Parathyroid adenoma (tissue), 2 donors: ENCODE data around the gene CDH11.
A peak's percentile ranks its signal among the peaks of the same experiment; 100 is the strongest.

ENCODE experiments used
- H2AFZ ChIP-seq: fragments of 300-600 bp; sonication (generic); one replicate; pipeline ENCODE4 v1.7.0; 2017; ENCODE audit warnings: antibody characterized with exemption, mild to moderate bottlenecking
- H3K27ac ChIP-seq: fragments of 300-600 bp; sonication (generic); one replicate; pipeline ENCODE4 v1.7.0; 2017
- H3K27me3 ChIP-seq: fragments of 300-600 bp; sonication (generic); one replicate; pipeline ENCODE4 v1.7.0; 2017; ENCODE audit warnings: low read length; ENCODE audit not compliant: control insufficient read depth, insufficient read depth
- H3K36me3 ChIP-seq: fragments of 300-600 bp; sonication (generic); one replicate; pipeline ENCODE4 v1.7.0; 2017; ENCODE audit warnings: low read length; ENCODE audit not compliant: control insufficient read depth, insufficient read depth
- H3K4me1 ChIP-seq: fragments of 300-600 bp; sonication (generic); one replicate; pipeline ENCODE4 v1.7.0; 2017; ENCODE audit warnings: control low read depth
- H3K4me2 ChIP-seq: fragments of 300-600 bp; sonication (generic); one replicate; pipeline ENCODE4 v1.7.0; 2017; ENCODE audit warnings: low read length
- H3K4me3 ChIP-seq: fragments of 300-600 bp; sonication (generic); one replicate; pipeline ENCODE4 v1.7.0; 2017; ENCODE audit warnings: low read depth, low read length
- H3K79me2 ChIP-seq: fragments of 300-600 bp; sonication (generic); one replicate; pipeline ENCODE4 v1.7.0; 2017; ENCODE audit warnings: control low read depth
- H3K9ac ChIP-seq: fragments of 300-600 bp; sonication (generic); one replicate; pipeline ENCODE4 v1.7.0; 2017; ENCODE audit warnings: mild to moderate bottlenecking
- H3K9me3 ChIP-seq: fragments of 300-600 bp; sonication (generic); one replicate; pipeline ENCODE4 v1.7.0; 2017; ENCODE audit warnings: low read length; ENCODE audit not compliant: control insufficient read depth
- CTCF ChIP-seq: fragments of 300-600 bp; sonication (generic); IDR thresholded peaks from one replicate; pipeline ENCODE4 v1.7.0; 2017; ENCODE audit warnings: antibody characterized with exemption, mild to moderate bottlenecking
- donor health status: primary hyperparathyroidism.

Gene CDH11

GRCh38 chr16:65118871-65119270, 3.0 kb downstream of the CDH11 start:
- no peaks in the 10 kb centered on the region for H3K27me3 ChIP-seq
- no peak overlapping the region for H3K4me3 ChIP-seq
- H3K79me2 ChIP-seq = no peaks in the 10 kb centered on the region
- no peak for TF ChIP-seq CTCF
- no peak overlapping the region for H3K9ac ChIP-seq
- H3K4me2 ChIP-seq = no peak overlapping the region
- H3K36me3 ChIP-seq = no peaks in the 10 kb centered on the region
- H3K27ac ChIP-seq = no peak overlapping the region
- no peaks in the 10 kb centered on the region for H3K4me1 ChIP-seq
- H3K9me3 ChIP-seq = no peaks in the 10 kb centered on the region
- H2AFZ ChIP-seq = no peak overlapping the region

- H3K9ac ChIP-seq = no peak overlapping the region
- peak; percentile 86 for TF ChIP-seq CTCF
- H3K4me1 ChIP-seq = no peaks in the 10 kb centered on the region
- no peak overlapping the region for H3K27ac ChIP-seq
- H3K4me3 ChIP-seq = no peak overlapping the region
- no peaks in the 10 kb centered on the region for H3K27me3 ChIP-seq
- no peak overlapping the region for H3K4me2 ChIP-seq
- H3K9me3 ChIP-seq = no peaks in the 10 kb centered on the region
- H3K79me2 ChIP-seq = no peaks in the 10 kb centered on the region
- no peak overlapping the region for H2AFZ ChIP-seq
- H3K36me3 ChIP-seq = no peaks in the 10 kb centered on the region
These were observed 3.9 kb downstream of the CDH11 start for GRCh38 chr16:65117811-65118448.

DNA sequence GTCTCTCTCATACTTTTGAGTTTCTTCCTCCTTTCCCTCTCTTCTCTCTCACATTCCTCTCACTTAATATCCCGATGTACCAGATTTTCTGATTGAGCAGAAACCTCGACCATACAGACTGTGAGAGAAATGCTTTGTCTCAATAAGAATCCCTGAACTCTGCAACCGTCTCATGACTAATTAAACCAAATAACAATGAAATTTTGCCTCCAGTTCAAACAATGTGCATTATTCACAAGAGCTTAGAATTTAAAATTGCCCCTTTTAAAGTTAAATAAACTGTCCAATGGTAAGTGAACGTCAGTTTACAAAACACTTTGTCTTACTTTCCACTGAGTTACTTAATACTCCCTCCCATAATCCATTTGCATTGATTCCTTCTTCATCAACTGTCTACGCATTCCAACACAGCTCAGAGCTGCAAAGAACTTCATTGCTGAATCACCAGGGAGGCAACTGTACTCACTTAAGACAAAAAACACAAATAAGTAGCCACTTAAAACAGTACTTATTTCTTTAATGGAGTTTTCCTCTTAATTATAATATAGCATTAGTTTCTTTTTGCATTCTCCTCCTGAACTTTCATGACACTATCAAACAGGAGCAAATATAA, 4.9 kb downstream of the CDH11 start:
- H3K27ac ChIP-seq = no peak overlapping the region
- no peaks in the 10 kb centered on the region for H3K79me2 ChIP-seq
- H3K4me2 ChIP-seq = no peak overlapping the region
- no peaks in the 10 kb centered on the region for H3K9me3 ChIP-seq
- no peak overlapping the region for H3K4me3 ChIP-seq
- H3K36me3 ChIP-seq = no peaks in the 10 kb centered on the region
- TF ChIP-seq CTCF = no peak
- no peaks in the 10 kb centered on the region for H3K4me1 ChIP-seq
- H2AFZ ChIP-seq = no peak overlapping the region
- no peaks in the 10 kb centered on the region for H3K27me3 ChIP-seq
- no peak overlapping the region for H3K9ac ChIP-seq

- Histone ChIP-seq H2AFZ (no peak overlapping the region), H3K27me3 (no peaks in the 10 kb centered on the region), H3K36me3 (no peaks in the 10 kb centered on the region), H3K4me2 (no peak overlapping the region), H3K79me2 (no peaks in the 10 kb centered on the region), H3K27ac (no peak overlapping the region), H3K4me1 (no peaks in the 10 kb centered on the region), H3K9ac (no peak overlapping the region), H3K4me3 (no peak overlapping the region), H3K9me3 (no peaks in the 10 kb centered on the region)
- no peak for TF ChIP-seq CTCF
These were observed 5.6 kb downstream of the CDH11 start for GRCh38 chr16:65116216-65116615.

DNA sequence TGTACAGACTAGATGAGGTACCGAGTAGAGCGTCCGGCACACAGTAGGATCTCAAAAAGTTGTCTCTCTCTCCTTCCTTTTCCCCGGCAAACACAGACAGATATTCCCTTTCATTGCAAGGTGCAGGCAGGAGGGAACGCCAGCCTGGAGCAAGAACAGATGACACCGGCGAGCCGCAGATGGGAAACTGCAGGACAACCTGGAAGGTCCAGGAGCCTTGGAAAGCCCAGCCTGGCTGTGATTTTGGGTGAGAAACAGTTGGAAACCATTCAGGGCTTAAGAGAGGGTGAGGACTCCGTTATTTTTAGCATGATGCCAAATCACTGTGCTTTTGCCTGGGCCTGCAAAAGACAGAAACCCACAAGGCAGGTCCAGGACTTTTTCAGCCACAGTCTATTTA, 7.3 kb downstream of the CDH11 start:
- no peak overlapping the region for H3K4me2 ChIP-seq
- H3K9me3 ChIP-seq = no peaks in the 10 kb centered on the region
- H3K36me3 ChIP-seq = no peaks in the 10 kb centered on the region
- H2AFZ ChIP-seq = no peak overlapping the region
- TF ChIP-seq CTCF = no peak
- H3K9ac ChIP-seq = no peak overlapping the region
- H3K79me2 ChIP-seq = no peaks in the 10 kb centered on the region
- H3K4me3 ChIP-seq = no peak overlapping the region
- H3K27ac ChIP-seq = no peak overlapping the region
- no peaks in the 10 kb centered on the region for H3K27me3 ChIP-seq
- no peaks in the 10 kb centered on the region for H3K4me1 ChIP-seq
